T47D (cell line): ENCODE results near the gene DUSP6.

Experiments used
- DNase-seq, 2 experiments: peaks; one replicate each; pipeline versions ENCODE4 v3.0.0 to v3.0.0-alpha.2; 2011 to 2012; ENCODE audit warnings: low read depth in 1 of 2, low spot score in 1 of 2
- JUND ChIP-seq: IDR thresholded peaks from 2 replicates; pipeline ENCODE4 v1.6.1; 2012; ENCODE audit warnings: low read depth
- in situ Hi-C: cut with HindIII; loops from 2 replicates; pipeline ENCODE4 v1.10.0; 2016; ENCODE audit warnings: low sequenced_read_pairs, low pct_unique_long_range_greater_than_20kb

The DUSP6 gene

DNA sequence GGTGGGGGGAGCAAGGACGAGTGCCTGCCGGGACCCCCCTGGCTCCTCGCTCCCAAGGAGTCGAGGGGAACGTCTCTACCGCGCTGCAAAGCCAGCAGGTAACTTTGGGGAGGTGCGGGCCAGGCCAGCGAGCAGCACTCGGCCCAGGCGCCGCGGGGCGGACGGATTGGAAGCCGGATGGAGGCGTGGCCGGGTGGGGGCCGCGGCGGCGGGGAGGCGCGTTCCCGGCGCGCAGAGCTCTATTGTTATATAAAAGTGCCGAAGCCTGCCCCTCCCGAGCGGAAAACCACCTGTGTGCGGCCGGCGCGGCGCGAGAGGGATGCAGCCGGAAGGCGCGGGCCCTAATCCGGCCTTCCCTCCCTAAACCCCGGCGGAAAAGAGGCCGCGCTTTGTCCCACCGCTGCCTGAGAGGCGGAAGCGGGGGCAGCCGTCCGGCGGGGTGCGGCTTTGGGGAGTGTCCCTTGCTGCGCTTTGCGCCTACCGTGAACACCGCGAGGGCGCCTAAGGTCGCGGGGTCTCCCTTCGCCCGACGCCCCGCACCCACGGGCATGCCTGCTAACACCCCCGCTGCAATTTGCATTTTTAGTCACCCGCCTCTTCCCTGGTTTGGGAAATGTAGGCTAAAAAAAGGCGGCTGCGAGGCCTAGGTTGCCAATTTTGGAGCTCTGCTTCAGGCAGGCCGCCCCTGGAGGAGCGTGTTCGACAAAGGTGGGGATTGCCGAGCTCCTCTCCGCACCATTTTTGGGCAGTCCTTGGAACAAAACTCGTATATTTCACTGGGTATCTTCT is 1.7 kb upstream of the DUSP6 start:
- in situ Hi-C loops: no loop called here
- peak; percentile 94 to 97 for DNase-seq
- TF ChIP-seq JUND: no peak

DNA sequence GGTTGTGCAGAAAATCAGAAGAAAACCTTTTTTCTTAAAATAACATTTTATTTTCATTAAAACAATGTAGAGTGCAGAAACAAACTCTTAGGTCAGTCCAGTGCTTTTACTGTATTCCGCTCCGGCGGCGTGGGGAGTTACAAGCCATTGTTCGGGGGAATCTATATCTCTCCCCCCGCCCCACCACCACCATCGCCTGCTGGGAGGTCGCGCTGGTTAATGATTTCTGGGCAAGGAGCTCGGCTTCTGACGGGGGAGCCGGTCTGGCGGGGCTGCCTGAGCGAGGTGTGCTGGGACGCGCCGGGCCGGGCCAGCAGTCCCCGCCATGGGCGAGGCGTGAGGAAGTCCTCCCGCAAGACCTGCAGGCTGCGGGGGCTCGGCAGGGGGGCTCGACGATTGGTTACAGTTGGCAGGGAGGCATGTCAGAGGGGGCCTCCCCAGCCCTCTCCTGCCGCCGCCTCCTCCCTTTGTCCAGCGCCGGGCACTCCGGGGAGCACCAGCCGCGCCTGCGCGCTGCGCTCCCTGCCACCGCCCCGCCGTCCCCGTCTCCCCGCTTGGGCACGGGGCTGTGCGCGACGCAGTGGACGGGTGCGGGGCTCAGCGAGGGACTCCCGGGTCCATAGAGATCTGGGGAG is 1.0 kb upstream of the DUSP6 start:
- DNase-seq: peak in 1 of 2 experiments; percentile 89
- in situ Hi-C loops: no loop called here
- TF ChIP-seq JUND: no peak

DNA sequence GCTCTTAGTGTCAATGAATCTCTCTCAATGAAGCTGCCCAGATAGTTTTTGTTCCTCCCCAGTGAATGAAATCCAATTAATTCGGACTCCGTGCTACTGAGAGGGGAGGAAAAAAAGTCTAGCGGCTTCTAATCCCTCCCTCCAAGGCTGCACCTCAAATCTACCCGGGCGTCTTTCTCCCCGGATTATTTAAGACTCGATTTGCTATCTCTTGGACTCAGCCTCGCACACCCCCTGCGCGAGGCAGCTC is 134 bp downstream of the DUSP6 start:
- in situ Hi-C loops: no loop called here
- DNase-seq: no peak
- no peak for TF ChIP-seq JUND

DNA sequence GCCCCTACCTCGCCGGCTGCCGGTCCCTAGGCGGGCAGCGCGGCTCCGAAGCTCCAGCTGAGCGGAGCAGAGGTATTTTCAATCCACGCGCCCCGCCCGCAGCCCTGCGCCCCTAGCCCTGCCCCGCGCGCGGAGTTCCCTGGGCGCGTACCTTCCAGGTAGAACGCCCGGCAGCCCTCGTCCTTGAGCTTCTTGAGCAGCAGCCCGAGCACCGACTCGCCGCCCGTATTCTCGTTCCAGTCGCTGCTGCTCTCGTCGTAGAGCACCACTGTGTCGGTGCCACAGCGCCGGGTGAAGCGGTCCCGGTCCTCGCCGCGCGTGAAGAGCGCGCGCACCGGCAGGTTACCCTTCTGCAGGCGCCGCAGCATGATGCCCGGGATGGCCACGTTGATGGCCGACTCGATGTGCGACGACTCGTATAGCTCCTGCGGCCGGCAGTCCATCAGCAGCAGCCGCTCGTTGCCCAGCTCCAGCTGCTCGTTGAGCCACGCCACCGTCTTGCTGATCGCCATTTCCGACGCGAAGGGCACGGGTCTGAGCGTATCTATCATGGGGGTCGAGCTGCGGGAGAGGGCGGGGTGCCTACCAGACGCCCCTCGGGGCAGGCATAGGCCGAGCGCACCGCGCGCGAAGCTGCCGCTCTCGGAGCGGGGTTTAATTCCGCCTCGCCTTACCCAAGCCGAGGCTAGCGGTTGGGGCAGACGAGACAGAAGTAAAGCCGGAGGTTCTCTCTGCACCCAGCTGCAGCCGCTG is 636 bp downstream of the DUSP6 start:
- no peak for TF ChIP-seq JUND
- peak; percentile 53 to 59 for DNase-seq
- in situ Hi-C loops: no loop called here

DNA sequence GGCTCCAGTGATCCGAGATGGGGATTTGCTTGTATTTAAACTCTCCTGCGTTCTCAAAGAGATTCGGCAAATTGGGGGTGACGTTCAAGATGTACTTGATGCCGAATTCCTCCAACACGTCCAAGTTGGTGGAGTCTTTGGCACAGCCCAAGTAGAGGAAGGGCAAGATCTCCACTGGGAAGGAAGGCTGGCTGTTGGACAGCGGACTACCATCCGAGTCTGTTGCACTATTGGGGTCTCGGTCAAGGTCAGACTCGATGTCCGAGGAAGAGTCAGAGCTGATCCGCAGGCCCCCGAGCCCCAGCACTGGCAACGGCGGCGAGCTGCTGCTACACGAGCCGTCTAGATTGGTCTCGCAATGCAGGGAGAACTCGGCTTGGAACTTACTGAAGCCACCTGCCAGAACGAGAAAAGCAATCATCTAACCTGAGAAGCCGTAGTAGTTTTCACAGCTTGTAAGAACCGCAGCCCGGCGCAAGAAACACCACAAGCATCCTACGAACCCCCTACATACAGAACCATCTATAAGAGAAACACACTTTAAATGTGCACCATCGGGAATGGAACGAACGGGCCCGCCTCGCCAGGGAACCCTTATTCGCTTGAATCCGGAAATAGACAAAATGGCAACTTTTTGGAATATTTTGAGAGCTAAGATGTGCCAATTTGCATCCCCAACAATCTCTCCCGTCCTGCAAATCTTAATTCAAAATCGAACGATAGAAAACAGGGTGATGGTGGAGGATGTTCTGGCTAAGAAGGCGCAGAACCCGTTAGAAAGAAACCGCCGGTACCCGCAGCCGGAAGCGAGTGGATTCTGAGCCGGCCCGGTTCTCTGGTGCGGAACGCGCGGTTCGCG is 1.4 kb downstream of the DUSP6 start:
- peak in 1 of 2 experiments; percentile 29 for DNase-seq
- in situ Hi-C loops: no loop called here
- no peak for TF ChIP-seq JUND

DNA sequence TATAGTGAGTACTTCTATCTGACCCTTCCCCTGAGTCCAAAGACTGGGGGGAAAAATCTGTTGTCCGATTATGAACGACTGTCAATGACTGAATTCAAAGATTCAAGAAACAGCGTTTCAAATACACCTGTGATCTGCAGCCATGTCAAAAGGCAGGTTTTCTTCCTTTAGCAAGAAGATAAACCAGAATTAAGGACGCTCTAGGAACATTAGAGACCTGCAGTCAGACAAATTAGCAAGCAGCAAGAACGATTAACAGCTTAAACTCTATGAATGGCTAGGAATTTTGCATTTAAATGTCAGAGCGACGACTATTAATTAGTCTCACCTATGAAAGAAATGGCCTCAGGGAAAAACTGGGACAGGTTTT is 2.1 kb downstream of the DUSP6 start:
- DNase-seq: no peak
- in situ Hi-C loops: no loop called here
- no peak for TF ChIP-seq JUND

DNA sequence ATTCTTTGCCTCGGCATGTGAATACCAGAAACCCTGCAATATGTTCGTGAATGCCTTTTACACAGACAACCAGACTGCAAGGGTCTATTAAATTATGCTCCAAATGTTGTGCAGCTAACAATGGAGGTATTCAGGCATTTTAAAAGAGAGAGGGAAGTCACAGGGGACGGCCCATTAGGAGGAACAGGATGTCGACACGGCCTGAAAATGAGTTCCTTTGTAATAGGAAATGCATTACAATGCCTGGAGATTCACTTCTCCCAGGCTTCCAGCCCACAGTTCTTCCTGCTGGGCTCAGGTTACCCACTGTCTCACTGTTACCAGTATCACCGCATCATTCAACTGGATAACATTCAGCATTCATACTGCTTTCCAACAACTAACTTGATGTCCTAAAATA is 2.5 kb downstream of the DUSP6 start:
- no peak for DNase-seq
- no peak for TF ChIP-seq JUND
- in situ Hi-C loops: no loop called here

DNA sequence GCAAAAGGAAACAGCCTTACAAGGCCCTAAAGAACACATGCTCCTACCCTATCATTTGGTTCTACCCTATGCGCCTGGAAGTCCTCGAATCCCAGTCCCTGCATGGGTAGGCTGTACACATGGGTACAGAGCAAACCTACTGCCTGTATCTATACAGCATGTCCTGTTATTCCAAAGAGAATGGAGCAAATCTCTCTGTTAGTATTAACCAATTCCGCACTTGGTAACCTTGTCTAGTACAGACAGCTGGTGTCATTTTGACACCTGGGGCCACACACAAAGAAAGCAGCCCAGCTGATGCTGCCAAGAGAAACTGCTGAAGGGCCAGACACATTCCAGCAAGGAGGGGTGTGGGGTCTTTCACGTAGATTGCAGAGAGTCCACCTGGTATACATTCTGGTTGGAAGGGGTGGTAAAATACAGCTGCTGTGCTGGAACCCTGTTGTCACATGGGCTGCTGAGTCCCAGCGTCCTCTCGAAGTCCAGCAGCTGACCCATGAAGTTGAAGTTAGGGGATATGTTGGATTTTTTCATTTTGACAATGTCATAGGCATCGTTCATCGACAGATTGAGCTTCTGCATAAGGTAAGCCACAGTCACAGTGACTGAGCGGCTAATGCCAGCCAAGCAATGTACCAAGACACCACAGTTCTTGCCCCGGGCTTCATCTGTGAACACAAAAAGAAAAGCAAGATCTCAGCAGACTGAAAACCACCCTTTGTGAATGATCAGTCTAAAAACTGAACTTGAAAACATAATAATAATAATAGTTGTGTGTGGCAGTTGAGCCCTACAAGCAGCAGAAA is 3.2 kb downstream of the DUSP6 start:
- no peak for TF ChIP-seq JUND
- DNase-seq: no peak
- in situ Hi-C loops: no loop called here

DNA sequence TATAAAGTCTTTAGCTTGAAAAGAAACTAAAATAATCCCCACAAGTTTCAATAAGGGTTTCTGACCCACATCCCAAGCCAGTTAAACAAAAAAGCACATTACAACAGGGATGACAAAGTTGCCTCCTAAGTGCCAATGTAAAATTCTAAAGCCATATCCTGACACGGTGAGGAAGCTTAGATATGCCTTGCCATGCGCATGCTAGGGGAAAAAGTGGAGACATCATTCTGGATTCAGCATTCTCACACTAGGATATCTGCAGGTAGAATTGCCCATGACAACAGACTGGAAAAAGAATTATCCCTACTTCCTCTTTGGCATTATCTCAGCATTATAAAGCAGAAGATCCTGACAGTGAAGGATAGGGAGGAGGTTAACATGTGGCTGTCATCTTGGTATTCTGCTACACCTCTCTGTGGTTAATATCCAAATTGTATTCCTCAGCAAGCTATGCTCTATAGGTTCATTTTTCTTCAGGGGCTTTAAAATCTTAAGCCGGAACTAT is 4.9 kb downstream of the DUSP6 start:
- in situ Hi-C loops: no loop called here
- TF ChIP-seq JUND: no peak

DNA sequence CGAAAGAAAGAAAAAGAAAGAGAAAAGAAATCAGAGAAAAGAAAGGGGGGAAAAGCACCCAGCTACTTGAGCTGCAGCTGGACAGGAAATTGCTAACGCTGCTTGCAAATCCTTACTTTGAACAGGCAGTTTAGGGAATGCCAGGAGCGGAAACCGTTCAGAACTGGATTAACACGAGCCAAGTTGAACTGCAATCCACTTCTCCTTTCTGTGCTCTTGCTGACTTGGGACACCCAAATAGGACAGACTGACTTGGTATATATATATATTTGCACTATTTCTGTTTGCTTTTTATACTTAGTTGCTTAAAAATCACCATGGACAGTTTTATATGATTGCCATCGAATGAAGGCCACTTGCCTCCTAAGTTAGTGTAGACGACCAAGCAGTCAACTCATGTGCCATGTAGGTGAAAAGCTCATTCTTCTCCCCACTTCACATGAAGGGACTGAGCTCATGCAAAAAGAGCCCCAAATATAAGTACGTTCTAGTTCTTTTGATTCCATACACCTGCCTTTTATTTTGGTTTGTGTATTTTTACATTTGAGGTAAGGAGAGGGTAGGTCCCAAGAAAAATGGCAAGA is 5.5 kb downstream of the DUSP6 start:
- in situ Hi-C loops: no loop called here
- DNase-seq: no peak
- no peak for TF ChIP-seq JUND

More for the DNA sequence above, 4.9 kb downstream of the DUSP6 start:
- no peak for DNase-seq
